Measurements from ENCODE around the gene FGD2. TPM values are rescaled to one million over a fixed set of nuclear protein-coding genes. Genes with fewer than 3 reads are reported as not detected.
"Not testable (repeated sequence)": the region's sequence is repeated elsewhere in the genome, so short reads cannot be mapped to it uniquely, and the experiment has no call there.

FGD2 gene
- total RNA-seq, 1 donor from 2014 or later = not detected

GRCh38 chr6:37039958-37040357 lies 34.5 kb downstream of the FGD2 start:
- DNase-seq (ENCODE audit: low spot score in 2 of 2, unreplicated experiment in 2 of 2) = no peak
- Mint-ChIP-seq H3K4me1 (peaks cover 8% of the 10 kb centered on the region), H3K36me3 (no peaks in the 10 kb centered on the region), H3K4me3 (no peak overlapping the region), H3K27me3 (ENCODE audit: low read depth) (no peaks in the 10 kb centered on the region), H3K9me3 (peaks cover 3% of the 10 kb centered on the region), H3K27ac (no peak overlapping the region)
- TF ChIP-seq, protein P1, sequence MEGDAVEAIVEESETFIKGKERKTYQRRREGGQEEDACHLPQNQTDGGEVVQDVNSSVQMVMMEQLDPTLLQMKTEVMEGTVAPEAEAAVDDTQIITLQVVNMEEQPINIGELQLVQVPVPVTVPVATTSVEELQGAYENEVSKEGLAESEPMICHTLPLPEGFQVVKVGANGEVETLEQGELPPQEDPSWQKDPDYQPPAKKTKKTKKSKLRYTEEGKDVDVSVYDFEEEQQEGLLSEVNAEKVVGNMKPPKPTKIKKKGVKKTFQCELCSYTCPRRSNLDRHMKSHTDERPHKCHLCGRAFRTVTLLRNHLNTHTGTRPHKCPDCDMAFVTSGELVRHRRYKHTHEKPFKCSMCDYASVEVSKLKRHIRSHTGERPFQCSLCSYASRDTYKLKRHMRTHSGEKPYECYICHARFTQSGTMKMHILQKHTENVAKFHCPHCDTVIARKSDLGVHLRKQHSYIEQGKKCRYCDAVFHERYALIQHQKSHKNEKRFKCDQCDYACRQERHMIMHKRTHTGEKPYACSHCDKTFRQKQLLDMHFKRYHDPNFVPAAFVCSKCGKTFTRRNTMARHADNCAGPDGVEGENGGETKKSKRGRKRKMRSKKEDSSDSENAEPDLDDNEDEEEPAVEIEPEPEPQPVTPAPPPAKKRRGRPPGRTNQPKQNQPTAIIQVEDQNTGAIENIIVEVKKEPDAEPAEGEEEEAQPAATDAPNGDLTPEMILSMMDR (IDR thresholded peaks at IDR 0.05; ENCODE audit: unreplicated experiment) = no peak

DNA sequence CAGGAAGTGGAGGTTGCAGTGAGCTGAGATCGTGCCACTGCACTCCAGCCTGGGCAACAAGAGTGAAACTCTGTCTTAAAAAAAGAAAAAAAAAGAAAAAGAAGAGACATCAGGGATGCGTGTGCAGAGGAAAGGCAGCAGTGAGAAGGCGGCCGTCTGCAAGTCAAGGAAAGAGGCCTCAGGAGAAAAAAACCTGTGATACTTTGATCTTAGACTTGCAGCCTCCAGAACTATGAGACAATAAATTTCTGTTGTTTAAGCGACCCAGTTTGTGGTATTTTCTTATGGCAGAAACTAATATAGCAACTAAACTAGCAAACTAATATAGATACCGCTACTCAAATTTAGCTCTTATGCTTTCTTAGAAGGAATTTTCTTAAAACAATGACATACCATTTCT lies 36.1 kb downstream of the FGD2 start:
- Mint-ChIP-seq H3K27ac (no peak overlapping the region), H3K36me3 (no peaks in the 10 kb centered on the region), H3K9me3 (peaks cover 3% of the 10 kb centered on the region), H3K27me3 (ENCODE audit: low read depth) (no peaks in the 10 kb centered on the region), H3K4me1 (peaks cover 8% of the 10 kb centered on the region), H3K4me3 (no peak overlapping the region)
- TF ChIP-seq, protein P1 (IDR thresholded peaks at IDR 0.05; ENCODE audit: unreplicated experiment) = no peak
- DNase-seq (ENCODE audit: low spot score in 2 of 2, unreplicated experiment in 2 of 2) = no peak

GRCh38 chr6:37042150-37042549 lies 36.7 kb downstream of the FGD2 start:
- no peak overlapping the region for H3K4me3 Mint-ChIP-seq
- TF ChIP-seq, protein P1 (IDR thresholded peaks at IDR 0.05; ENCODE audit: unreplicated experiment) = no peak
- no peak overlapping the region for H3K27ac Mint-ChIP-seq
- no peaks in the 10 kb centered on the region for H3K36me3 Mint-ChIP-seq
- no peak for DNase-seq (ENCODE audit: low spot score in 2 of 2, unreplicated experiment in 2 of 2)
- H3K27me3 Mint-ChIP-seq (ENCODE audit: low read depth) = no peaks in the 10 kb centered on the region
- H3K4me1 Mint-ChIP-seq = peaks cover 8% of the 10 kb centered on the region
- H3K9me3 Mint-ChIP-seq = peaks cover 3% of the 10 kb centered on the region

DNA sequence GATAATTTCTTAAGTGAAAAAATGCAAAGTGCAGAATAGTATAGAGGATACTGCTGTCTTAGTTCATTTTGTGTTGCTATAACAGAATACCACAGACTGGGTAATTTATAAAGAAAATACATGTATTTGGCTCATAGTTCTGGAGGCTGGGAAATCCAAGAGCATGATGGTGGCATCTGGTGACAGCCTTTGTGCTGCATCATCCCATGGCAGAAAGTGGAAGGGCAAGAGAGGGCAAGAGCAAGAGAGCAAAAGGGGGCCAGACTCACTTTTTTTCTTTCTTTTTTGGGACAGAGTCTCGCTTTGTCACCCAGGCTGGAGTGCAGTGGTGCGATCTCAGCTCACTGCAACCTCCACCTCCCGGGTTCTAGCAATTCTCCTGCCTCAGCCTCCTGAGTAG lies 37.6 kb downstream of the FGD2 start:
- H3K9me3 Mint-ChIP-seq; H3K36me3 Mint-ChIP-seq; H3K4me3 Mint-ChIP-seq; H3K27ac Mint-ChIP-seq; H3K27me3 Mint-ChIP-seq (ENCODE audit: low read depth); H3K4me1 Mint-ChIP-seq; DNase-seq (ENCODE audit: low spot score in 2 of 2, unreplicated experiment in 2 of 2): not testable (repeated sequence)

- Mint-ChIP-seq H3K27ac (no peak overlapping the region), H3K4me3 (no peak overlapping the region), H3K36me3 (no peaks in the 10 kb centered on the region), H3K27me3 (ENCODE audit: low read depth) (no peaks in the 10 kb centered on the region), H3K4me1 (peaks cover 7% of the 10 kb centered on the region), H3K9me3 (peaks cover 3% of the 10 kb centered on the region)
- DNase-seq (ENCODE audit: low spot score in 2 of 2, unreplicated experiment in 2 of 2) = no peak
- TF ChIP-seq, protein P1 (IDR thresholded peaks at IDR 0.05; ENCODE audit: unreplicated experiment) = no peak
Observed at GRCh38 chr6:37047346-37047688, 41.9 kb downstream of the FGD2 start.

DNA sequence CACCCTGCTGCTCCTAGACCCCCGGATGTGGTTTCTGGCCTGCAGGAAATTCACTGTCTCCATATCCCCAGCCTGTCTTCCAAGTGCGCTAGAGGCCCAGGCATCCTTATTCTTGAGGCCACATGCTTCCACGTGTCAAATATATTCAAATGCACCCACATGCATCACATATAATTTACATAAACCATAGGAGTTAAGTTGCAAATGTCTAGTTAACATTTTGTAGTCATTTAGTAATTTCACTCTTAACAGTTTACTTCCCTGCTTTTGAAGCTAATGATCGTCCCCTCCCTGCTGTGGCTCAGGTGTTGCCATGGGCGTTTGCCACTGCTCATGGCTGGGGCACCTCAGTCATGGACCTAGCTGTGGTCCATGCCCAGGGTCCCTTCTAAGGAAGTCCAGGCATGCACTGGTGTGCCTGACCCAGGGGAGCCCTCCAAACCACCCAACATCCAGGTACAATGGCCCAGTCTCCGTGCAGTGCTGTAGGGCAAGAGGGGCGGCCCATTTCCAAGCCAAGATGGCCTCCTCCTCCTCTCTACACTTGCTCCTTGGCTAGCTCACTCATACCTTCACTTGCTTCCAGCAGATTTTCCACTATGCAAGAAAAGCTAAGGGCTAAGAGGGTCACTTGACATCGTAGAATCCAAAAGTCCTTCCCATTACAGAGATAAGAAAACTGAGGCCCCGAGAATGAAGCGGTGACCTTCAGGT lies 42.4 kb downstream of the FGD2 start:
- no peak for DNase-seq (ENCODE audit: low spot score in 2 of 2, unreplicated experiment in 2 of 2)
- TF ChIP-seq, protein P1 (IDR thresholded peaks at IDR 0.05; ENCODE audit: unreplicated experiment) = no peak
- Mint-ChIP-seq H3K4me1 (peaks cover 7% of the 10 kb centered on the region), H3K36me3 (no peaks in the 10 kb centered on the region), H3K4me3 (no peak overlapping the region), H3K27me3 (ENCODE audit: low read depth) (no peaks in the 10 kb centered on the region), H3K27ac (no peak overlapping the region), H3K9me3 (peaks cover 3% of the 10 kb centered on the region)
